Measurements from ENCODE around the gene DDX47.

GRCh38 chr12:12806784-12807516 lies 6.2 kb upstream of the DDX47 start:
- TF ChIP-seq CTCF (IDR thresholded peaks at IDR 0.05) (no peak), REST (IDR thresholded peaks at IDR 0.05; ENCODE audit: insufficient read depth in 1 of 2, low read depth in 2 of 2, low read length in 1 of 2) (no peak), POLR2AphosphoS5 (IDR thresholded peaks at IDR 0.05; ENCODE audit: low read depth, low read length) (no peak), SIN3A (IDR thresholded peaks at IDR 0.05; ENCODE audit: borderline replicate concordance, insufficient read depth, low read depth, low read length) (no peak)
